HCT116 (cell line): Measurements from ENCODE around the gene LHX8. TPM values are rescaled to one million over a fixed set of nuclear protein-coding genes. Genes with fewer than 3 reads are reported as not detected.
"Not testable (repeated sequence)": the region's sequence is repeated elsewhere in the genome, so short reads cannot be mapped to it uniquely, and the experiment has no call there.

Source experiments
- ATAC-seq: fragments of 200-7000 bp; cut with Tn5 transposase; 2 replicates; pipeline ENCODE4 v1.9.1; 2020; ENCODE audit warnings: mild to moderate bottlenecking, moderate library complexity
- BruUV-seq: library from RNA; stranded (reverse); fragments of 400-500 nt; replicated peaks from 2 replicates; lab custom pipeline; 2021; lab: Mats Ljungman, UMichigan
- CTCF ChIA-PET: fragments of 300-600 bp; sonication (Branson Sonifier 250); formaldehyde crosslinking; loops from one replicate; lab custom pipeline; 2021; ENCODE audit warnings: antibody characterized with exemption; lab: Charles Lee
- POLR2A ChIA-PET: fragments of 300-600, 350-600 bp; sonication (Branson Sonifier 250); formaldehyde crosslinking; loops from one replicate; lab custom pipeline; 2021; ENCODE audit warnings: antibody characterized with exemption; lab: Charles Lee
- RAD21 ChIA-PET, 2 experiments: fragments of 300-600 bp; sonication (Branson Sonifier 250); formaldehyde crosslinking; loops; one replicate each; lab custom pipeline; 2023; ENCODE audit warnings: low total read pairs in 2 of 2; ENCODE audit not compliant: uncharacterized antibody in 2 of 2, unreplicated experiment in 2 of 2, low non-redundant PET in 1 of 2; lab: Charles Lee
- DNase-seq: peaks from one replicate; pipeline ENCODE4 v3.0.0-alpha.2; 2010; ENCODE audit warnings: low read depth, low spot score
- H2AFZ ChIP-seq: fragments of 200-600 bp; shearing (Covaris generic), sonication (generic); 2 replicates; pipeline ENCODE4 v1.6.1; 2017; ENCODE audit warnings: low read depth, mixed run types, mixed read lengths, antibody characterized with exemption, low read length; ENCODE audit not compliant: poor library complexity, severe bottlenecking
- H3K27ac ChIP-seq: 2 replicates; pipeline ENCODE4 v1.5.1; 2012; ENCODE audit warnings: low read depth, low read length
- H3K27me3 ChIP-seq: fragments of 200-600 bp; sonication (generic); 2 replicates; pipeline ENCODE4 v1.6.1; 2016; ENCODE audit warnings: mixed run types, low read length, mixed read lengths; ENCODE audit not compliant: insufficient read depth
- H3K36me3 ChIP-seq, 2 experiments: fragments of 200-500 bp in 1 of 2; fragments of 200-600 bp in 1 of 2; sonication (Bioruptor generic) in 1 of 2; sonication (generic) in 1 of 2; 2 replicates each; pipeline versions ENCODE4 v1.5.1 to v1.6.1; 2014 to 2016; ENCODE audit warnings: low read length in 2 of 2, inconsistent platforms in 1 of 2, mixed read lengths in 1 of 2, mixed run types in 1 of 2; ENCODE audit not compliant: insufficient read depth in 2 of 2, control insufficient read depth in 1 of 2
- H3K4me1 ChIP-seq, 2 experiments: fragments of 200-600 bp in 1 of 2; sonication (generic) in 1 of 2; 2 replicates each; pipeline versions ENCODE4 v1.5.1 to v1.6.1; 2012 to 2017; ENCODE audit warnings: low read length in 2 of 2, inconsistent platforms in 1 of 2, mild to moderate bottlenecking in 1 of 2, mixed read lengths in 1 of 2, mixed run types in 1 of 2, moderate library complexity in 1 of 2; ENCODE audit not compliant: insufficient read depth in 2 of 2, control insufficient read depth in 1 of 2
- H3K4me2 ChIP-seq: fragments of 200-600 bp; sonication (generic); 2 replicates; pipeline ENCODE4 v1.6.1; 2017; ENCODE audit warnings: mixed run types, low read length, mixed read lengths
- H3K4me3 ChIP-seq, 2 experiments: fragments of 200-600 bp in 1 of 2; sonication (generic) in 1 of 2; replicated peaks in 1 of 2; 2 replicates each; pipeline ENCODE4 v1.5.1; 2011 to 2016; ENCODE audit warnings: low read length in 2 of 2, control low read depth in 1 of 2, low read depth in 1 of 2, mild to moderate bottlenecking in 1 of 2, mixed read lengths in 1 of 2, mixed run types in 1 of 2
- H3K79me2 ChIP-seq: fragments of 200-600 bp; sonication (generic); 2 replicates; pipeline ENCODE4 v1.6.1; 2017; ENCODE audit warnings: mild to moderate bottlenecking, mixed run types, low read length, moderate library complexity, mixed read lengths; ENCODE audit not compliant: insufficient read depth
- H3K9ac ChIP-seq: fragments of 200-600 bp; sonication (generic); 2 replicates; pipeline ENCODE4 v1.6.1; 2016; ENCODE audit warnings: low read length, mixed read lengths
- H3K9me2 ChIP-seq: fragments of 200-600 bp; sonication (generic), shearing (Covaris generic); 2 replicates; pipeline ENCODE4 v1.6.1; 2017; ENCODE audit warnings: mixed run types, mild to moderate bottlenecking, moderate library complexity; ENCODE audit not compliant: insufficient read depth
- H3K9me3 ChIP-seq, 2 experiments: fragments of 200-500 bp in 1 of 2; fragments of 200-600 bp in 1 of 2; sonication (Bioruptor generic) in 1 of 2; sonication (generic) in 1 of 2; 2 replicates each; pipeline ENCODE4 v1.6.1; 2014 to 2017; ENCODE audit warnings: low read length in 2 of 2, mixed read lengths in 2 of 2, inconsistent platforms in 1 of 2, low read depth in 1 of 2, mild to moderate bottlenecking in 1 of 2, mixed run types in 1 of 2, moderate library complexity in 1 of 2; ENCODE audit not compliant: control insufficient read depth in 1 of 2, insufficient read depth in 1 of 2
- H4K20me1 ChIP-seq: fragments of 200-600 bp; sonication (generic), shearing (Covaris generic); 2 replicates; pipeline ENCODE4 v1.6.1; 2017; ENCODE audit warnings: mixed run types, mild to moderate bottlenecking, moderate library complexity; ENCODE audit not compliant: insufficient read depth
- ATF3 ChIP-seq: IDR thresholded peaks from 2 replicates; pipeline ENCODE4 v1.6.1; 2012
- CBX3 ChIP-seq: IDR thresholded peaks from 2 replicates; pipeline ENCODE4 v1.6.1; 2012; ENCODE audit warnings: low read depth
- FOSL1 ChIP-seq: IDR thresholded peaks from 2 replicates; pipeline ENCODE4 v1.6.1; 2012; ENCODE audit warnings: low read depth
- MAX ChIP-seq: IDR thresholded peaks from 2 replicates; pipeline ENCODE4 v1.6.1; 2012
- RAD21 ChIP-seq: IDR thresholded peaks from 2 replicates; pipeline ENCODE4 v1.6.1; 2012; ENCODE audit warnings: low read depth, mild to moderate bottlenecking
- SIN3A ChIP-seq: IDR thresholded peaks from 2 replicates; pipeline ENCODE4 v1.6.1; 2012; ENCODE audit warnings: low read depth
- TCF7L2 ChIP-seq: IDR thresholded peaks from 2 replicates; pipeline ENCODE4 v1.7.0; 2011; ENCODE audit warnings: borderline replicate concordance, inconsistent platforms; ENCODE audit not compliant: insufficient read depth, insufficient read length; ENCODE audit errors: extremely low read depth
- ZFX ChIP-seq: fragments of 450-650 bp; IDR thresholded peaks from 2 replicates; pipeline ENCODE4 v1.6.1; 2017
- intact Hi-C: fragments of 100-400 bp; cut with micrococcal nuclease; formaldehyde crosslinking; loops from 2 replicates; pipeline ENCODE4 v1.10.0; 2022
- total RNA-seq: library from RNA; stranded (reverse); gene quantifications from one replicate; pipeline ENCODE4 v1.2.1, GENCODE V29; 2021; ENCODE audit not compliant: unreplicated experiment

LHX8 gene
- total RNA-seq, 1 experiment from 2014 or later, result not detected

DNA sequence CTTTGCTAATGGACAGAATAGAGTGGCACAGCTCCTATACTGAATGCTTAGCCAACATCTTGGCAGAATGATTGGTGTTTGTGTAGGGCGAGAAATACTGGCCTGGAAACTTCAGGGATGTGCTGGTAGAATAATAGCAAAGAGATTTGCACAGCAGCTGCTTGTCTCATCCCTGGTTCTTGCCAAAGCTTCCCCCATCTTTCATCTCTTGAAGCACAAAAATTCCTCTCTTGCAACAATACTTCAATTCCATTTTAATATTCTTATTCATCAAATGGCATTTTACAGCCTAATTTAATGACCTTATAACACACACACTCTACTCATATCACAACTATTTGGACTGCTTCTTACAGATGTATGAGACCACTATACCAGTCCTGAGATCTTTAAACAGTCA is 37.7 kb downstream of the LHX8 start (continued):
- TF ChIP-seq TCF7L2, result no peak

- no peak overlapping the region for H3K4me3 ChIP-seq
- intact Hi-C loops, result no loop called here
- CTCF ChIA-PET, result no interaction called here
- no peaks in the 10 kb centered on the region for H3K79me2 ChIP-seq
- H3K9me3 ChIP-seq, result no peaks in the 10 kb centered on the region
- no peak for TF ChIP-seq RAD21
- TF ChIP-seq CBX3, result no peak
- TF ChIP-seq ATF3, result no peak
- TF ChIP-seq FOSL1, result no peak
- TF ChIP-seq, all 23 proteins: peak for 0
- H4K20me1 ChIP-seq, result no peaks in the 10 kb centered on the region
- ChIA-PET RAD21 (interaction anchor here in 1 of 2 experiments (0.7 kb wide), 1 partner anchor 406 kb away, joined by 3 read pairs; no protein-coding TSS in a partner anchor), POLR2A (no interaction called here)
- no peaks in the 10 kb centered on the region for H3K36me3 ChIP-seq
- H2AFZ ChIP-seq, result no peak overlapping the region
- H3K4me1 ChIP-seq, result no peaks in the 10 kb centered on the region
- no peaks in the 10 kb centered on the region for H3K9me2 ChIP-seq
- ATAC-seq, result no peak
- DNase-seq, result no peak
- no peak overlapping the region for H3K27ac ChIP-seq
- peaks cover 12% of the 10 kb centered on the region for H3K27me3 ChIP-seq
- no TSS peak for BruUV-seq
- H3K9ac ChIP-seq, result no peak overlapping the region
- H3K4me2 ChIP-seq, result no peak overlapping the region
These were observed 38.4 kb downstream of the LHX8 start for GRCh38 chr1:75172556-75172955.

GRCh38 chr1:75174031-75174760 is 40.0 kb downstream of the LHX8 start:
- no peak overlapping the region for H2AFZ ChIP-seq
- H3K4me3 ChIP-seq, result no peak overlapping the region
- no peak for ATAC-seq
- CTCF ChIA-PET, result no interaction called here
- no peak for DNase-seq
- H3K27ac ChIP-seq, result no peak overlapping the region
- H3K9me3 ChIP-seq, result no peaks in the 10 kb centered on the region
- no peaks in the 10 kb centered on the region for H3K36me3 ChIP-seq
- H3K4me1 ChIP-seq, result no peaks in the 10 kb centered on the region
- H4K20me1 ChIP-seq, result no peaks in the 10 kb centered on the region
- H3K4me2 ChIP-seq, result no peak overlapping the region
- POLR2A ChIA-PET, result no interaction called here
- H3K27me3 ChIP-seq, result peaks cover 3% of the 10 kb centered on the region; the same call in 1 of the 2 replicates
- no peak overlapping the region for H3K9ac ChIP-seq
- no peak for TF ChIP-seq SIN3A
- no peak for TF ChIP-seq ZFX
- TF ChIP-seq MAX, result no peak
- no peaks in the 10 kb centered on the region for H3K79me2 ChIP-seq
- intact Hi-C loops, result no loop called here
- BruUV-seq, result no TSS peak
- RAD21 ChIA-PET, result no interaction called here
- no peaks in the 10 kb centered on the region for H3K9me2 ChIP-seq

DNA sequence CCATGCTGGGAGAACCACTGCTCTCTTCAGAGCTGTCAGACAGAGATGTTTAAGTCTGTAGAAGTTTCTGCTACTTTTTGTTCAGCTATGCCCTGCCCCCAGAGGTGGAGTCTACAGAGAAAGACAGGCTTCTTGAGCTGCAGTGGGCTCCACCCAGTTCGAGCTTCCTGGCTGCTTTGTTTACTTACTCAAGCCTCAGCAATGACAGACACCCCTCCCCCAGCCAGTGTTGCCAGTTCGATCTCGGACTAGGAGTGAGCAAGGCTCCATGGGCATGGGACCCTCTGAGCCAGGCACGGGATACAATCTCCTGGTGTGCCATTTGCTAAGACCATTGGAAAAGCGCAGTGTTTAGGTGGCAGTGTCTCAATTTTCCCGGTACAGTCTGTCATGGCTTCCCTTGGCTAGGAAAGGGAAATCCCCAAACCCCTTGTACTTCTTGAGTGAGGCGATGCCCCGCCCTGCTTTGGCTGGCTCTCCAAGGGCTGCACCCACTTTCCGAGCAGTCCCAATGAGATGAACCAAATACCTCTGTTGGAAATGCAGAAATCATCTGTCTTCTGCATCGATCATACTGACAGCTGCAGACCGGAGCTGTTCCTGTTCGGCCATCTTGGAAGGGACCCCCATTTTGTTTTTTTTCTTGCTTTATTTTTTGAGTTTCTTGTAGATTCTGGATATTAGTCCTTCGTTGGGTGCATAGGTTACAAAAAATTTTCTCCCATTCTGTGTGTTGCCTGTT is 47.2 kb downstream of the LHX8 start:
- H2AFZ ChIP-seq, H3K4me3 ChIP-seq, H3K9ac ChIP-seq, POLR2A ChIA-PET, H3K9me2 ChIP-seq, H3K9me3 ChIP-seq, DNase-seq, intact Hi-C loops, H3K4me2 ChIP-seq, H3K27me3 ChIP-seq, H3K27ac ChIP-seq, H3K4me1 ChIP-seq, H3K79me2 ChIP-seq, ATAC-seq, H4K20me1 ChIP-seq, RAD21 ChIA-PET, BruUV-seq, H3K36me3 ChIP-seq, CTCF ChIA-PET: not testable (repeated sequence)
